Inflammatory macrophage (primary cell): Measurements from ENCODE around the gene SEPSECS.

Experiments used
- DNase-seq, 2 donors: peaks; one replicate each; pipeline ENCODE4 v3.0.0-alpha.2; 2020 to 2022
- total RNA-seq, 18 experiments: gene quantifications; one replicate each; lab custom pipeline; 2026; ENCODE audit warnings: mixed read lengths in 6 of 18, inconsistent platforms in 2 of 18; lab: John Stamatoyannopoulos, UW

The SEPSECS gene
- total RNA-seq: 6.7 to 43.3 (median 26.5) reads per million in 18 experiments

- DNase-seq: peak; percentile 99
Observed at GRCh38 chr4:25159837-25160713, at the start of gene SEPSECS. TSS of gene SEPSECS (minus strand) at chr4:25160449. CDS start at chr4:25160369, 80 bp downstream.

- DNase-seq: no peak
Observed at GRCh38 chr4:25209702-25210101, 49.5 kb upstream of the SEPSECS start.

GRCh38 chr4:25207997-25208396 lies 47.7 kb upstream of the SEPSECS start:
- DNase-seq: no peak

GRCh38 chr4:25198713-25199112 lies 38.5 kb upstream of the SEPSECS start:
- no peak for DNase-seq

- no peak for DNase-seq
Observed at GRCh38 chr4:25190407-25190806, 30.2 kb upstream of the SEPSECS start.

- DNase-seq: no peak
Observed at GRCh38 chr4:25184056-25184455, 23.8 kb upstream of the SEPSECS start.

GRCh38 chr4:25182937-25183336 lies 22.7 kb upstream of the SEPSECS start:
- no peak for DNase-seq

GRCh38 chr4:25180524-25181131 lies 20.4 kb upstream of the SEPSECS start:
- peak; percentile 41 to 48 for DNase-seq

GRCh38 chr4:25178838-25179261 lies 18.6 kb upstream of the SEPSECS start:
- DNase-seq: no peak

GRCh38 chr4:25177147-25177546 lies 16.9 kb upstream of the SEPSECS start:
- DNase-seq: no peak

GRCh38 chr4:25174674-25175073 lies 14.4 kb upstream of the SEPSECS start:
- DNase-seq: peak; percentile 22 to 54

GRCh38 chr4:25172961-25173915 lies 13.0 kb upstream of the SEPSECS start:
- peak; percentile 95 for DNase-seq

GRCh38 chr4:25171201-25171865 lies 11.1 kb upstream of the SEPSECS start:
- DNase-seq: no peak

- no peak for DNase-seq
Observed at GRCh38 chr4:25169446-25169845, 9.2 kb upstream of the SEPSECS start.

- DNase-seq: no peak
Observed at GRCh38 chr4:25165916-25166315, 5.7 kb upstream of the SEPSECS start.

- DNase-seq: peak; percentile 92
Observed at GRCh38 chr4:25163196-25163595, 2.9 kb upstream of the SEPSECS start.

- no peak for DNase-seq
Observed at GRCh38 chr4:25162566-25162965, 2.3 kb upstream of the SEPSECS start.

- peak; percentile 42 to 53 for DNase-seq
Observed at GRCh38 chr4:25161593-25161950, 1.3 kb upstream of the SEPSECS start.

GRCh38 chr4:25160714-25161592 lies 704 bp upstream of the SEPSECS start:
- DNase-seq: no peak

- no peak for DNase-seq
Observed at GRCh38 chr4:25158817-25159216, 1.4 kb downstream of the SEPSECS start.

GRCh38 chr4:25157081-25157480 lies 3.2 kb downstream of the SEPSECS start:
- DNase-seq: peak; percentile 84 to 87
